Adipocyte (in vitro differentiated cells): ENCODE measurements around the gene MAEA.

Source experiments
- DNase-seq: peaks from one replicate; pipeline ENCODE4 v3.0.0-alpha.2; 2015; ENCODE audit warnings: low read depth
- H3K27me3 ChIP-seq: replicated peaks from 2 replicates; pipeline ENCODE4 v1.7.0; 2013; ENCODE audit warnings: mild to moderate bottlenecking, low read length, moderate library complexity; ENCODE audit not compliant: control insufficient read depth, insufficient read depth
- H3K36me3 ChIP-seq: 2 replicates; pipeline ENCODE4 v1.7.0; 2013; ENCODE audit warnings: low read length, mild to moderate bottlenecking, moderate library complexity; ENCODE audit not compliant: control insufficient read depth, insufficient read depth, severe bottlenecking
- H3K4me1 ChIP-seq: 2 replicates; pipeline ENCODE4 v1.7.0; 2013; ENCODE audit warnings: mild to moderate bottlenecking, low read length, moderate library complexity; ENCODE audit not compliant: control insufficient read depth, insufficient read depth
- H3K4me3 ChIP-seq: 2 replicates; pipeline ENCODE4 v1.7.0; 2013; ENCODE audit warnings: mild to moderate bottlenecking, low read length, moderate library complexity
- H3K9ac ChIP-seq: 2 replicates; pipeline ENCODE4 v1.7.0; 2013; ENCODE audit warnings: mild to moderate bottlenecking, low read length, moderate library complexity
- H3K9me3 ChIP-seq: 2 replicates; pipeline ENCODE4 v1.7.0; 2013; ENCODE audit warnings: mild to moderate bottlenecking, low read length, moderate library complexity; ENCODE audit not compliant: control insufficient read depth

Gene MAEA

GRCh38 chr4:1309261-1310010 lies 19.7 kb downstream of the MAEA start:
- peak overlapping the region; percentile 82 for H3K4me3 ChIP-seq
- peaks cover 32% of the 10 kb centered on the region for H3K4me1 ChIP-seq
- no peaks in the 10 kb centered on the region for H3K27me3 ChIP-seq
- peak; percentile 95 for DNase-seq
- peaks cover 31% of the 10 kb centered on the region for H3K36me3 ChIP-seq
- peak overlapping the region; percentile 84 for H3K9ac ChIP-seq
- H3K9me3 ChIP-seq, result no peaks in the 10 kb centered on the region

GRCh38 chr4:1310031-1310795 lies 20.5 kb downstream of the MAEA start:
- H3K4me1 ChIP-seq, result peaks cover 32% of the 10 kb centered on the region
- peak overlapping the region; percentile 82 for H3K4me3 ChIP-seq
- H3K9ac ChIP-seq, result peak overlapping the region; percentile 84
- H3K36me3 ChIP-seq, result peaks cover 37% of the 10 kb centered on the region
- H3K27me3 ChIP-seq, result no peaks in the 10 kb centered on the region
- no peak for DNase-seq
- H3K9me3 ChIP-seq, result no peaks in the 10 kb centered on the region

GRCh38 chr4:1310796-1311631 lies 21.3 kb downstream of the MAEA start:
- peak overlapping the region; percentile 82 for H3K4me3 ChIP-seq
- no peak for DNase-seq
- peaks cover 32% of the 10 kb centered on the region for H3K4me1 ChIP-seq
- H3K36me3 ChIP-seq, result peaks cover 38% of the 10 kb centered on the region
- H3K9me3 ChIP-seq, result no peaks in the 10 kb centered on the region
- H3K27me3 ChIP-seq, result no peaks in the 10 kb centered on the region
- H3K9ac ChIP-seq, result peak overlapping the region; percentile 84

- H3K9me3 ChIP-seq, result no peaks in the 10 kb centered on the region
- H3K4me1 ChIP-seq, result peaks cover 32% of the 10 kb centered on the region
- H3K4me3 ChIP-seq, result no peak overlapping the region
- H3K36me3 ChIP-seq, result peaks cover 51% of the 10 kb centered on the region
- no peaks in the 10 kb centered on the region for H3K27me3 ChIP-seq
- no peak overlapping the region for H3K9ac ChIP-seq
- DNase-seq, result no peak
Observed at GRCh38 chr4:1312821-1313640, 23.3 kb downstream of the MAEA start.

GRCh38 chr4:1315306-1315705 lies 25.6 kb downstream of the MAEA start:
- H3K4me3 ChIP-seq, result no peak overlapping the region
- H3K9ac ChIP-seq, result no peak overlapping the region
- H3K4me1 ChIP-seq, result peaks cover 19% of the 10 kb centered on the region
- DNase-seq, result no peak
- no peaks in the 10 kb centered on the region for H3K9me3 ChIP-seq
- peaks cover 59% of the 10 kb centered on the region for H3K36me3 ChIP-seq
- no peaks in the 10 kb centered on the region for H3K27me3 ChIP-seq

GRCh38 chr4:1315836-1316536 lies 26.3 kb downstream of the MAEA start:
- peaks cover 59% of the 10 kb centered on the region for H3K36me3 ChIP-seq

GRCh38 chr4:1316537-1317168 lies 27.0 kb downstream of the MAEA start:
- Histone ChIP-seq H3K4me3 (no peak overlapping the region), H3K9ac (no peak overlapping the region), H3K27me3 (no peaks in the 10 kb centered on the region), H3K36me3 (peaks cover 59% of the 10 kb centered on the region), H3K4me1 (peaks cover 6% of the 10 kb centered on the region), H3K9me3 (no peaks in the 10 kb centered on the region)
- no peak for DNase-seq

More at GRCh38 chr4:1315836-1316536, 26.3 kb downstream of the MAEA start:
- Histone ChIP-seq H3K4me3 (no peak overlapping the region), H3K9ac (no peak overlapping the region), H3K9me3 (no peaks in the 10 kb centered on the region), H3K27me3 (no peaks in the 10 kb centered on the region), H3K4me1 (peaks cover 12% of the 10 kb centered on the region)
- no peak for DNase-seq

GRCh38 chr4:1317177-1318045 lies 27.7 kb downstream of the MAEA start:
- Histone ChIP-seq H3K36me3 (peaks cover 64% of the 10 kb centered on the region), H3K4me1 (peaks cover 3% of the 10 kb centered on the region), H3K9me3 (no peaks in the 10 kb centered on the region), H3K27me3 (no peaks in the 10 kb centered on the region), H3K9ac (no peak overlapping the region), H3K4me3 (no peak overlapping the region)
- DNase-seq, result no peak

GRCh38 chr4:1318046-1318375 lies 28.3 kb downstream of the MAEA start:
- Histone ChIP-seq H3K4me3 (no peak overlapping the region), H3K27me3 (no peaks in the 10 kb centered on the region), H3K9me3 (no peaks in the 10 kb centered on the region), H3K4me1 (peaks cover 3% of the 10 kb centered on the region), H3K36me3 (peaks cover 61% of the 10 kb centered on the region), H3K9ac (no peak overlapping the region)
- DNase-seq, result no peak
